Panc1 (cell line): ENCODE measurements around the gene THSD7A. TPM values are rescaled to one million over a fixed set of nuclear protein-coding genes. Genes with fewer than 3 reads are reported as not detected.

ENCODE experiments used
- ATAC-seq: fragments of 200-7000 bp; cut with Tn5 transposase; 2 replicates; pipeline ENCODE4 v1.9.1; 2020; ENCODE audit warnings: mild to moderate bottlenecking, moderate library complexity
- BruUV-seq: library from RNA; stranded (reverse); fragments of 400-500 nt; replicated peaks from 2 replicates; lab custom pipeline; 2021; lab: Mats Ljungman, UMichigan
- CTCF ChIA-PET: fragments of 300-600 bp; sonication (Branson Sonifier 250); formaldehyde crosslinking; loops from one replicate; lab custom pipeline; 2022; ENCODE audit warnings: antibody characterized with exemption; lab: Charles Lee
- POLR2A ChIA-PET: fragments of 300-600 bp; sonication (Branson Sonifier 250); formaldehyde crosslinking; loops from one replicate; lab custom pipeline; 2022; ENCODE audit warnings: antibody characterized with exemption; lab: Charles Lee
- DNase-seq: peaks from one replicate; pipeline ENCODE4 v3.0.0-alpha.2; 2010; ENCODE audit warnings: low read depth, low spot score
- H3K27ac ChIP-seq: 2 replicates; pipeline ENCODE4 v1.5.1; 2011; ENCODE audit warnings: mild to moderate bottlenecking, low read length, inconsistent platforms
- H3K27me3 ChIP-seq: fragments of 200-500 bp; sonication (Bioruptor generic); 2 replicates; pipeline ENCODE4 v1.6.0; 2014; ENCODE audit warnings: low read length, inconsistent platforms; ENCODE audit not compliant: control insufficient read depth, insufficient read depth
- H3K36me3 ChIP-seq: fragments of 200-500 bp; sonication (Bioruptor generic); 2 replicates; pipeline ENCODE4 v1.5.1; 2014; ENCODE audit warnings: inconsistent platforms, mild to moderate bottlenecking, low read length, moderate library complexity; ENCODE audit not compliant: control insufficient read depth, insufficient read depth
- H3K4me1 ChIP-seq: 2 replicates; pipeline ENCODE4 v1.5.1; 2011; ENCODE audit warnings: inconsistent platforms, mild to moderate bottlenecking, low read length, moderate library complexity; ENCODE audit not compliant: control insufficient read depth, insufficient read depth
- H3K4me3 ChIP-seq, 2 experiments: 2 replicates each; pipeline ENCODE4 v1.5.1; 2011 to 2012; ENCODE audit warnings: low read depth in 2 of 2, low read length in 2 of 2, mild to moderate bottlenecking in 2 of 2, inconsistent platforms in 1 of 2, moderate library complexity in 1 of 2
- H3K9me3 ChIP-seq: fragments of 200-500 bp; sonication (Bioruptor generic); 2 replicates; pipeline ENCODE4 v1.5.1; 2014; ENCODE audit warnings: low read depth, mild to moderate bottlenecking, inconsistent platforms, low read length, moderate library complexity; ENCODE audit not compliant: control insufficient read depth, insufficient read depth
- POLR2AphosphoS5 ChIP-seq: IDR thresholded peaks from 2 replicates; pipeline ENCODE4 v1.6.1; 2012; ENCODE audit warnings: mild to moderate bottlenecking, low read depth, low read length, moderate library complexity
- SIN3A ChIP-seq: IDR thresholded peaks from 2 replicates; pipeline ENCODE4 v1.6.1; 2012; ENCODE audit warnings: low read depth, mild to moderate bottlenecking, low read length, moderate library complexity, borderline replicate concordance; ENCODE audit not compliant: insufficient read depth
- TCF7L2 ChIP-seq: IDR thresholded peaks from 2 replicates; pipeline ENCODE4 v1.6.1; 2011; ENCODE audit warnings: mild to moderate bottlenecking, low read depth, low read length, inconsistent platforms
- in situ Hi-C: cut with HindIII; loops from 2 replicates; pipeline ENCODE4 v1.10.0; 2016; ENCODE audit warnings: low sequenced_read_pairs, low pct_unique_long_range_greater_than_20kb
- intact Hi-C: fragments of 100-400 bp; cut with micrococcal nuclease; formaldehyde crosslinking; loops from one replicate; pipeline ENCODE4 v1.10.0; 2022; ENCODE audit not compliant: unreplicated experiment
- total RNA-seq: library from RNA; stranded (reverse); gene quantifications from one replicate; pipeline ENCODE4 v1.2.1, GENCODE V29; 2021; ENCODE audit not compliant: unreplicated experiment
- TF ChIP-seq, protein P1 (sequence below): fragments of 450-650 bp; IDR thresholded peaks from 2 replicates; pipeline ENCODE4 v1.5.1; 2017; ENCODE audit warnings: mild to moderate bottlenecking
- TF ChIP-seq, protein P2 (sequence below), 2 experiments: IDR thresholded peaks; 2 replicates each; pipeline ENCODE4 v1.6.1; 2011 to 2012; ENCODE audit warnings: low read depth in 2 of 2, control low read depth in 1 of 2, low read length in 1 of 2, mild to moderate bottlenecking in 1 of 2, moderate library complexity in 1 of 2; ENCODE audit not compliant: insufficient read depth in 1 of 2

THSD7A gene
- total RNA-seq, 1 experiment from 2014 or later, result 38.6 TPM

DNA sequence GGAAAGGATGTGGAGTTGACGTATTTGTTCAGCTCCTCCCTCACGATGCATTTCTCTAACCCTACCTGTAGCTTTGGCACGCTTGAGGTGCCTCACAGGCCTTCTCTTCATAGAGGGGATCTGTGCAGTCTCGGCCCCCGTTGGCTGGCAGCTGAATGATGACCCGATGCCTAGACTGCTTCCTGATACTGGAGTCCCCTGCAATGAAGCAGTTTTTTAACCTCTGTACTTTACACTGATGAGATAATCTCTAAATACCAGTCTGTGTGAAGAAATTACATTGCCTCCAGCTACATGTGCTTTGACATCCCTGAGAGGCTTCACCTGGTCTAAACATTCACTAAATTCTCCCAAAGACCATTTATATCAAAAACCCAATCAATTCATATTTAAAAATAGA, 370.1 kb downstream of the THSD7A start:
- no peak overlapping the region for H3K27ac ChIP-seq
- CTCF ChIA-PET, result no interaction called here

DNA sequence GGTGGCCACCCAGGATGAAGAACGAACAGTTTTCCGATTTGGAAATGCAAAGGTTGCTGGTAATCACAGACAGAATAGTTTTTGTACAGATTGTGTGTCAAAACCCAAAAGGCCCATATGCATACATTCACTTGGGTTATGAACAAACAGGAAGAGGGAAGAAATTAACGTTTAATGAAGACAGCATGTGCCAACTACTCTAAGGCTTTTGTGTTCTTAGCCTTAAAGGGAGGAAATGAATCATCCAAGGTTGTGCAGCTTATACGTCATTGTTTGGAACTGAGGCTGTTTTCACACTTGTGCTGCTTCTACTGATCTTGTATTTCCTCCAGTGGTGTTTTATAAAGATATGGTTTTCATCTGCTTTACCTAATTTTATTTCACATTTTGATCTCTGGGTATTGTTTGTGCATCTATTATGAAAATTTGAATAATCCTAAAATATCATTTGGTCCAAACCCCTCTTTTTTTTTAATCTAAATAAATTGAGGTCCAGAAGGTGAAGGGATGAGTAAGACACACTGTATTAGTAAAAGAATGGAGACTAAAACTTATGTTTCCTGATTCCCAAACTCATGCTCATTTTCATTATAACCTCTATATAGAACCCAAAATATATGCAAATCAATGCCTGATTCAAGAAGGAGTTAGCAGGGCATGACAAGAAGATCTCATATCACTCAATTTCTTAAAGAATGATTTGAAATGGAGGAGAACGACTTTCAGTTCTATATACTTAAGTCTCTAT, 373.1 kb downstream of the THSD7A start:
- POLR2A ChIA-PET, result no interaction called here
- no peak overlapping the region for H3K4me3 ChIP-seq
- no peak overlapping the region for H3K27ac ChIP-seq
- CTCF ChIA-PET, result no interaction called here
- H3K36me3 ChIP-seq, result no peaks in the 10 kb centered on the region
- peaks cover 5% of the 10 kb centered on the region for H3K4me1 ChIP-seq
- BruUV-seq, result no TSS peak
- in situ Hi-C loops (no loop called here), intact Hi-C loops (no loop called here)
- DNase-seq (peak; percentile 55), ATAC-seq (peak; percentile 81; the same call in 1 of the 2 replicates)
- TF ChIP-seq SIN3A (no peak), POLR2AphosphoS5 (no peak), TCF7L2 (no peak)
- TF ChIP-seq, protein P1, sequence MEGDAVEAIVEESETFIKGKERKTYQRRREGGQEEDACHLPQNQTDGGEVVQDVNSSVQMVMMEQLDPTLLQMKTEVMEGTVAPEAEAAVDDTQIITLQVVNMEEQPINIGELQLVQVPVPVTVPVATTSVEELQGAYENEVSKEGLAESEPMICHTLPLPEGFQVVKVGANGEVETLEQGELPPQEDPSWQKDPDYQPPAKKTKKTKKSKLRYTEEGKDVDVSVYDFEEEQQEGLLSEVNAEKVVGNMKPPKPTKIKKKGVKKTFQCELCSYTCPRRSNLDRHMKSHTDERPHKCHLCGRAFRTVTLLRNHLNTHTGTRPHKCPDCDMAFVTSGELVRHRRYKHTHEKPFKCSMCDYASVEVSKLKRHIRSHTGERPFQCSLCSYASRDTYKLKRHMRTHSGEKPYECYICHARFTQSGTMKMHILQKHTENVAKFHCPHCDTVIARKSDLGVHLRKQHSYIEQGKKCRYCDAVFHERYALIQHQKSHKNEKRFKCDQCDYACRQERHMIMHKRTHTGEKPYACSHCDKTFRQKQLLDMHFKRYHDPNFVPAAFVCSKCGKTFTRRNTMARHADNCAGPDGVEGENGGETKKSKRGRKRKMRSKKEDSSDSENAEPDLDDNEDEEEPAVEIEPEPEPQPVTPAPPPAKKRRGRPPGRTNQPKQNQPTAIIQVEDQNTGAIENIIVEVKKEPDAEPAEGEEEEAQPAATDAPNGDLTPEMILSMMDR, result no peak
- TF ChIP-seq, protein P2, sequence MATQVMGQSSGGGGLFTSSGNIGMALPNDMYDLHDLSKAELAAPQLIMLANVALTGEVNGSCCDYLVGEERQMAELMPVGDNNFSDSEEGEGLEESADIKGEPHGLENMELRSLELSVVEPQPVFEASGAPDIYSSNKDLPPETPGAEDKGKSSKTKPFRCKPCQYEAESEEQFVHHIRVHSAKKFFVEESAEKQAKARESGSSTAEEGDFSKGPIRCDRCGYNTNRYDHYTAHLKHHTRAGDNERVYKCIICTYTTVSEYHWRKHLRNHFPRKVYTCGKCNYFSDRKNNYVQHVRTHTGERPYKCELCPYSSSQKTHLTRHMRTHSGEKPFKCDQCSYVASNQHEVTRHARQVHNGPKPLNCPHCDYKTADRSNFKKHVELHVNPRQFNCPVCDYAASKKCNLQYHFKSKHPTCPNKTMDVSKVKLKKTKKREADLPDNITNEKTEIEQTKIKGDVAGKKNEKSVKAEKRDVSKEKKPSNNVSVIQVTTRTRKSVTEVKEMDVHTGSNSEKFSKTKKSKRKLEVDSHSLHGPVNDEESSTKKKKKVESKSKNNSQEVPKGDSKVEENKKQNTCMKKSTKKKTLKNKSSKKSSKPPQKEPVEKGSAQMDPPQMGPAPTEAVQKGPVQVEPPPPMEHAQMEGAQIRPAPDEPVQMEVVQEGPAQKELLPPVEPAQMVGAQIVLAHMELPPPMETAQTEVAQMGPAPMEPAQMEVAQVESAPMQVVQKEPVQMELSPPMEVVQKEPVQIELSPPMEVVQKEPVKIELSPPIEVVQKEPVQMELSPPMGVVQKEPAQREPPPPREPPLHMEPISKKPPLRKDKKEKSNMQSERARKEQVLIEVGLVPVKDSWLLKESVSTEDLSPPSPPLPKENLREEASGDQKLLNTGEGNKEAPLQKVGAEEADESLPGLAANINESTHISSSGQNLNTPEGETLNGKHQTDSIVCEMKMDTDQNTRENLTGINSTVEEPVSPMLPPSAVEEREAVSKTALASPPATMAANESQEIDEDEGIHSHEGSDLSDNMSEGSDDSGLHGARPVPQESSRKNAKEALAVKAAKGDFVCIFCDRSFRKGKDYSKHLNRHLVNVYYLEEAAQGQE (IDR thresholded peaks at IDR 0.05; ENCODE audit: insufficient read depth in 1 of 2, low read depth in 2 of 2, low read length in 1 of 2), result no peak
- no peaks in the 10 kb centered on the region for H3K9me3 ChIP-seq
- H3K27me3 ChIP-seq, result no peaks in the 10 kb centered on the region

More for the DNA sequence above, 370.1 kb downstream of the THSD7A start:
- Histone ChIP-seq H3K4me1 (peaks cover 5% of the 10 kb centered on the region), H3K4me3 (no peak overlapping the region), H3K27me3 (no peaks in the 10 kb centered on the region), H3K9me3 (no peaks in the 10 kb centered on the region), H3K36me3 (no peaks in the 10 kb centered on the region)
- no TSS peak for BruUV-seq
- TF ChIP-seq, protein P2 (IDR thresholded peaks at IDR 0.05; ENCODE audit: insufficient read depth in 1 of 2, low read depth in 2 of 2, low read length in 1 of 2), result no peak
- ATAC-seq, result no peak
- POLR2A ChIA-PET, result no interaction called here
- in situ Hi-C loops (no loop called here), intact Hi-C loops (no loop called here)
- no peak for DNase-seq
